Mucosa of descending colon (tissue), 3 donors: Measurements from ENCODE around the gene SCCPDH. TPM values are rescaled to one million over a fixed set of nuclear protein-coding genes. Genes with fewer than 3 reads are reported as not detected.

Experiments
- ATAC-seq: fragments of 200-7000 bp; cut with Tn5 transposase; one replicate; pipeline ENCODE4 v1.9.1; 2020; ENCODE audit warnings: mild to moderate bottlenecking, moderate library complexity
- DNase-seq, 3 donors: peaks; one replicate each; pipeline ENCODE4 v3.0.0-alpha.2; 2020
- H3K36me3 ChIP-seq: fragments of 200-600 bp; one replicate; pipeline ENCODE4 v1.8.0; 2021; ENCODE audit warnings: low read depth, mild to moderate bottlenecking
- H3K4me1 ChIP-seq: fragments of 200-600 bp; one replicate; pipeline ENCODE4 v1.8.0; 2021; ENCODE audit warnings: low read depth, mild to moderate bottlenecking
- H3K4me3 ChIP-seq: fragments of 200-600 bp; one replicate; pipeline ENCODE4 v1.8.0; 2021; ENCODE audit warnings: mild to moderate bottlenecking
- H3K9me3 ChIP-seq: fragments of 200-600 bp; one replicate; pipeline ENCODE4 v1.8.0; 2021; ENCODE audit warnings: mild to moderate bottlenecking
- CTCF ChIP-seq: fragments of 200-600 bp; IDR thresholded peaks from one replicate; pipeline ENCODE4 v1.8.0; 2022; ENCODE audit warnings: antibody characterized with exemption, mild to moderate bottlenecking
- intact Hi-C, 2 donors: fragments of 100-400 bp; cut with DNase I in 1 of 2; cut with micrococcal nuclease in 1 of 2; formaldehyde crosslinking; loops; one replicate each; pipeline versions ENCODE4 v1.11.0 to v1.11.1; 2022; cut with DNase I, micrococcal nuclease
- total RNA-seq, 3 donors: library from RNA; stranded (reverse); fragmentation: NEBNext Ultra II Directional in 2 of 3; extraction: Animal tissue kit (Norgen Biotek cat#: 25700) in 2 of 3; gene quantifications; one replicate each; pipeline versions ENCODE4 v1.2.1 to v1.2.4, GENCODE V29; 2021 to 2023
- donor health status: DM: no; HTN: no; CAD: no; lungs with moderate emphysema.
- donor health status: DM: no; HTN: no; CAD: no.
- donor health status: DM: no; HTN: yes; CAD: no.

SCCPDH gene
- total RNA-seq, 3 donors from 2014 or later = 15.5 to 31.5 (median 27.5) TPM

GRCh38 chr1:246789454-246790339, 65.5 kb downstream of the SCCPDH start:
- Histone ChIP-seq H3K4me3 (no peak overlapping the region), H3K36me3 (no peaks in the 10 kb centered on the region), H3K4me1 (no peaks in the 10 kb centered on the region), H3K9me3 (no peaks in the 10 kb centered on the region)
- no peak for TF ChIP-seq CTCF
- DNase-seq (no peak), ATAC-seq (no peak)
- intact Hi-C loops = no loop called here

- no peaks in the 10 kb centered on the region for H3K9me3 ChIP-seq
- H3K4me1 ChIP-seq = no peaks in the 10 kb centered on the region
- intact Hi-C loops = no loop called here
- no peaks in the 10 kb centered on the region for H3K36me3 ChIP-seq
- no peak overlapping the region for H3K4me3 ChIP-seq
- no peak for TF ChIP-seq CTCF
- ATAC-seq = no peak
- DNase-seq = no peak
Observed at GRCh38 chr1:246790364-246790763, 66.2 kb downstream of the SCCPDH start.

DNA sequence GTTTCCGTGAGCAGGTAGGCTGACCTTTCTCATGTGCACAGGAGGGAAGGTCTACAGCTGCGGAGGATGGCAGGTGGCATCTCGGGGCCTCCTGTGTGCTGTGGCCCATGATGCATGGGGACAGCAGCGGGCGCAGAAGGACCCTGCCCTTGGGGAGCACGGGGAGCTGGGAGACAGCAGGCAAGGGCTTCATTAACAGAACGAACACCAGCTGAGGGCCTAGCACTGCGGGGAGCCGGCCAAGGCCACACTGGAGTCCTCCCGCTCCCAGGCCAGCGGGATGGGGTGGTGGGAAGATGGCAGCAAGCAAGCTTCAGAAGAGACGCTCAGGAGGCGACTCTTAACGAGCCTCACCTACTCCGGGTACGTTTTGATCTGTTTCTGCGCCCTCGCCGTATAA, 66.6 kb downstream of the SCCPDH start:
- intact Hi-C loops = no loop called here
- no peaks in the 10 kb centered on the region for H3K36me3 ChIP-seq
- DNase-seq (no peak), ATAC-seq (no peak)
- no peaks in the 10 kb centered on the region for H3K9me3 ChIP-seq
- TF ChIP-seq CTCF = no peak
- H3K4me1 ChIP-seq = no peaks in the 10 kb centered on the region
- H3K4me3 ChIP-seq = no peak overlapping the region

- no peaks in the 10 kb centered on the region for H3K36me3 ChIP-seq
- no peak for ATAC-seq
- intact Hi-C loops = no loop called here
- H3K4me3 ChIP-seq = no peak overlapping the region
- DNase-seq = no peak
- no peak for TF ChIP-seq CTCF
- H3K4me1 ChIP-seq = no peaks in the 10 kb centered on the region
- H3K9me3 ChIP-seq = no peaks in the 10 kb centered on the region
Observed at GRCh38 chr1:246791303-246791918, 67.2 kb downstream of the SCCPDH start.

DNA sequence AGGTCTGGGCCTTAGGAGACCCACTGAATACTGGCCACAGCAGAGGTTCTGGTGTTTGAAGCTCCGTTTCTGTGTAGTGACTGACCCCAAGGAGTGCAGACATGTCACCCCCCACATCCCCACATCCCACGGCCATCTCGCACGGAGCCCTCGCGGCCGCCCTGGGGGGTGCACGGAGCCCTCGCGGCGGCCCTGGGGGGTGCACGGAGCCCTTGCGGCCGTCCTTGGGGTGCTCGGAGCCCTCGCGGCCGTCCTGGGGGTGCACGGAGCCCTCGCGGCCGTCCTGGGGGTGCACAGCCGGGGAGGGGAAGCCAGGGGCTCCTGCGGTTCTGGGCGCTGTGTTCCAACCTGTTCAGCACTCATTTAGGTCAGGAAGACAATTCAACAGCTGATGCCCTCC, 68.4 kb downstream of the SCCPDH start:
- Histone ChIP-seq H3K4me1 (no peaks in the 10 kb centered on the region), H3K4me3 (no peak overlapping the region), H3K9me3 (no peaks in the 10 kb centered on the region), H3K36me3 (no peaks in the 10 kb centered on the region)
- intact Hi-C loops = no loop called here
- ATAC-seq (no peak), DNase-seq (no peak)
- TF ChIP-seq CTCF = no peak
